Endothelial cell of umbilical vein (primary cell): Measurements from ENCODE around the gene ZNF729. TPM values are rescaled to one million over a fixed set of nuclear protein-coding genes. Genes with fewer than 3 reads are reported as not detected.

Experiments
- Bru-seq: library from RNA; stranded (reverse); fragments of 400-500 nt; gene quantifications from one replicate; lab custom pipeline; 2021; lab: Mats Ljungman, UMichigan
- BruChase-seq, 2 experiments: library from RNA; stranded (reverse); fragments of 400-500 nt; gene quantifications; one replicate each; lab custom pipeline; 2021; lab: Mats Ljungman, UMichigan
- BruUV-seq: library from RNA; stranded (reverse); fragments of 400-500 nt; replicated peaks from 2 replicates; lab custom pipeline; 2021; lab: Mats Ljungman, UMichigan
- CTCF ChIA-PET: fragments of 300-600, 350-600 bp; sonication (Branson Sonifier 250); formaldehyde crosslinking; loops from one replicate; lab custom pipeline; 2021; ENCODE audit warnings: antibody characterized with exemption, inconsistent platforms; lab: Charles Lee
- POLR2A ChIA-PET: fragments of 300-600, 350-600 bp; sonication (Branson Sonifier 250); formaldehyde crosslinking; loops from one replicate; lab custom pipeline; 2021; ENCODE audit warnings: antibody characterized with exemption, inconsistent platforms; lab: Charles Lee
- DNase-seq: peaks from one replicate; pipeline ENCODE4 v3.0.0-alpha.2; 2011; ENCODE audit warnings: low read depth, low spot score
- FAIRE-seq: peaks from 2 replicates; lab custom pipeline; 2011; peaks lifted over from hg19 to GRCh38; lab: Jason Lieb, UNC
- H2AFZ ChIP-seq: 2 replicates; pipeline ENCODE4 v1.6.0; 2012; ENCODE audit warnings: low read depth, low read length, control low read depth, inconsistent platforms
- H3K27ac ChIP-seq: 2 replicates; pipeline ENCODE4 v1.5.1; 2011; ENCODE audit warnings: low read depth, mild to moderate bottlenecking, control low read depth, low read length, moderate library complexity; ENCODE audit not compliant: insufficient read depth
- H3K27me3 ChIP-seq, 2 experiments: 2 replicates each; pipeline versions ENCODE4 v1.6.0 to v1.6.1; 2011; ENCODE audit warnings: low read length in 2 of 2, mixed read lengths in 1 of 2; ENCODE audit not compliant: control insufficient read depth in 2 of 2, insufficient read depth in 2 of 2
- H3K36me3 ChIP-seq, 2 experiments: 2 replicates in 1 of 2; 3 replicates in 1 of 2; pipeline ENCODE4 v1.5.1; 2011; ENCODE audit warnings: low read length in 2 of 2, mild to moderate bottlenecking in 1 of 2, moderate library complexity in 1 of 2; ENCODE audit not compliant: control insufficient read depth in 2 of 2, insufficient read depth in 2 of 2; ENCODE audit errors: extremely low read depth in 1 of 2
- H3K4me1 ChIP-seq: 3 replicates; pipeline ENCODE4 v1.5.1; 2011; ENCODE audit warnings: mild to moderate bottlenecking, low read length; ENCODE audit not compliant: control insufficient read depth, insufficient read depth; ENCODE audit errors: extremely low read depth
- H3K4me2 ChIP-seq: 2 replicates; pipeline ENCODE4 v1.6.1; 2011; ENCODE audit warnings: low read length, control low read depth, mixed read lengths; ENCODE audit not compliant: insufficient read depth
- H3K4me3 ChIP-seq, 3 experiments: fragments of 200-600 bp in 1 of 3; sonication (generic), shearing (Covaris generic) in 1 of 3; replicated peaks in 1 of 3; 2 replicates each; pipeline ENCODE4 v1.5.1; 2011 to 2016; ENCODE audit warnings: control low read depth in 3 of 3, low read length in 3 of 3, mild to moderate bottlenecking in 2 of 3, inconsistent platforms in 1 of 3, low read depth in 1 of 3, moderate library complexity in 1 of 3; ENCODE audit not compliant: insufficient read depth in 1 of 3
- H3K79me2 ChIP-seq: 2 replicates; pipeline ENCODE4 v1.6.0; 2012; ENCODE audit warnings: low read length, inconsistent platforms; ENCODE audit not compliant: control insufficient read depth, insufficient read depth
- H3K9ac ChIP-seq: replicated peaks from 2 replicates; pipeline ENCODE3; 2011; ENCODE audit warnings: low read length, control low read depth; ENCODE audit not compliant: insufficient read depth; ENCODE audit errors: extremely low read depth
- H3K9me1 ChIP-seq: replicated peaks from 3 replicates; pipeline ENCODE4 v1.6.0; 2011; ENCODE audit warnings: mild to moderate bottlenecking, low read length; ENCODE audit not compliant: control insufficient read depth, insufficient read depth; ENCODE audit errors: extremely low read depth
- H3K9me3 ChIP-seq: replicated peaks from 2 replicates; pipeline ENCODE4 v1.5.1; 2012; ENCODE audit warnings: low read length, inconsistent platforms; ENCODE audit not compliant: control insufficient read depth, insufficient read depth
- H4K20me1 ChIP-seq: replicated peaks from 2 replicates; pipeline ENCODE3; 2011; ENCODE audit warnings: mild to moderate bottlenecking, low read length; ENCODE audit not compliant: control insufficient read depth, insufficient read depth; ENCODE audit errors: extremely low read depth
- CTCF ChIP-seq, 2 donors: IDR thresholded peaks; 1 replicate in 1 of 2; 2 replicates in 1 of 2; pipeline ENCODE4 v1.5.1; 2011; ENCODE audit warnings: low read length in 2 of 2, mild to moderate bottlenecking in 2 of 2, moderate library complexity in 2 of 2, control low read depth in 1 of 2, inconsistent platforms in 1 of 2, low read depth in 1 of 2; ENCODE audit not compliant: insufficient read depth in 1 of 2; ENCODE audit errors: extremely low read depth in 1 of 2
- EZH2 ChIP-seq: IDR thresholded peaks from 2 replicates; pipeline ENCODE4 v1.6.1; 2012; ENCODE audit warnings: borderline replicate concordance, low read depth, mild to moderate bottlenecking, moderate library complexity, low read length, inconsistent platforms; ENCODE audit not compliant: severe bottlenecking
- FOS ChIP-seq: IDR thresholded peaks from 2 replicates; pipeline ENCODE4 v1.6.1; 2011; ENCODE audit warnings: mild to moderate bottlenecking, low read length, moderate library complexity, borderline replicate concordance; ENCODE audit not compliant: insufficient read depth
- GATA2 ChIP-seq: IDR thresholded peaks from 2 replicates; pipeline ENCODE4 v1.7.0; 2011; ENCODE audit warnings: low read depth, mild to moderate bottlenecking, moderate library complexity, mixed read lengths, low read length; ENCODE audit not compliant: insufficient read length, insufficient read depth
- JUN ChIP-seq: IDR thresholded peaks from 2 replicates; pipeline ENCODE4 v1.6.1; 2011; ENCODE audit warnings: borderline replicate concordance, low read depth; ENCODE audit not compliant: insufficient read length, insufficient read depth
- MYC ChIP-seq: IDR thresholded peaks from one replicate; pipeline ENCODE4 v1.6.1; 2011; ENCODE audit warnings: mild to moderate bottlenecking, low read depth, low read length
- POLR2A ChIP-seq: IDR thresholded peaks from 2 replicates; pipeline ENCODE4 v1.6.1; 2012; ENCODE audit warnings: low read depth, mild to moderate bottlenecking, control low read depth, low read length
- POLR2AphosphoS5 ChIP-seq: IDR thresholded peaks from 2 replicates; pipeline ENCODE4 v1.6.1; 2012; ENCODE audit warnings: low read depth, mild to moderate bottlenecking, control low read depth, low read length, moderate library complexity; ENCODE audit not compliant: insufficient read depth
- dilution Hi-C: fragments of 300-500 bp; cut with MboI; formaldehyde crosslinking; loops from one replicate; pipeline ENCODE4 v1.15.0; 2019; ENCODE audit warnings: low sequenced_read_pairs; ENCODE audit not compliant: extremely low pct_ligation_motif_present
- intact Hi-C: fragments of 100-400 bp; cut with micrococcal nuclease; formaldehyde crosslinking; loops from one replicate; pipeline ENCODE4 v1.10.0; 2022
- long read RNA-seq: library from polyadenylated mRNA; stranded (forward); transcript quantifications from one replicate; pipeline ENCODE4 v2.0.0, GENCODE V29; 2021
- polyA minus RNA-seq, 3 experiments: library from RNA; depleted of rRNA, polyadenylated mRNA; stranded (reverse); fragments of >200 nt; gene quantifications; 1 replicate in 1 of 3; 2 replicates in 2 of 3; pipeline ENCODE4 v1.2.3, GENCODE V29; 2011
- polyA plus RNA-seq, 4 experiments: library from polyadenylated mRNA; depleted of rRNA in 3 of 4; stranded (reverse) in 3 of 4; unstranded in 1 of 4; fragments of >200 nt; gene quantifications; 2 replicates each; pipeline versions ENCODE4 v1.2.1 to v1.2.3, GENCODE V29; 2011 to 2012; ENCODE audit warnings: missing spikeins in 1 of 4
- total RNA-seq: library from RNA; stranded (reverse); gene quantifications from 2 replicates; pipeline ENCODE4 v1.2.3, GENCODE V29; 2021
- TF ChIP-seq, protein P1 (sequence below): IDR thresholded peaks from 2 replicates; pipeline ENCODE4 v1.6.1; 2011; ENCODE audit not compliant: insufficient read depth, insufficient read length

Gene ZNF729
- total RNA-seq (not detected in 2 replicates), polyA plus RNA-seq (not detected in 2 replicates), polyA minus RNA-seq (not detected in 2 replicates), Bru-seq, nascent RNA (not detected), BruChase-seq, experiment 1, labeled RNA remaining after a 6-hour chase (not detected), BruChase-seq, experiment 2, labeled RNA remaining after a 2-hour chase (not detected)
- not detected in 2 replicates for polyA plus RNA-seq (2011; cell fraction: cytosol; rRNA removed)
- not detected in 2 replicates for polyA plus RNA-seq (2011; cell fraction: nucleus; rRNA removed)
- polyA plus RNA-seq (2012) = not detected in 2 replicates
- polyA minus RNA-seq (2011; cell fraction: cytosol; rRNA and poly(A)+ RNA removed) = not detected
- polyA minus RNA-seq (2011; cell fraction: nucleus; rRNA and poly(A)+ RNA removed) = not detected in 2 replicates
- long read RNA-seq = 0 reads

DNA sequence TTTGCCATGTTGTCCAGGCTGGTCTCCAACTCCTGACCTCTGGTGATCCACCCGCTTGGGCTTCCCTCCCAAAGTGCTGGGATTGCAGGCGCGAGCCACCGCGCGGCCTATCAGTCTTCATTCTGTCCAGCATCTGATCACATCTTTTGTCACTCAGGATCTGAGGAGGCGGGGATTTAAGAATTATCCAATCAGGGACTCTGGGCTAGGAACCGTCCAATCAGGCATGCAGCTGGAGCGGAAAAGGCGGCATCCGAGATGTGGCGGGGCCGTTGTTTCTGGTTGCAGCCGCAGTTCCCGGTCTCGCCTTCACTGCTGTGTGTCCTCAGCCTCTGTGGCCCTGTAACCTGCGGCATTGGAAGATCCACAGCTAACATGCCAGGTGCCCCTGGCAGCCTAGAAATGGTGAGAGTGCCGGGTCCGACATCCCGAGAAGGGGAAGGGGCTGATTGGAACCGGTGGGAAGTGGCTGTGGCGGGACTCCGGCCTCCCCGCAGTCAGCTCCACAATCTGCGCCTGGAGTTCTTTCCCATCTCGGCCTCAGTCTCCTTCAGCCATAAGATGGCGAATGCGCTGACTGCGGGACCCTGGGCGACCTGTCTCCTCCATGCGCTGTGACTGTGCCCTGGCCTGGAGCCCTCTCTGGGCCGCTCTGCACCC is at the start of gene ZNF729:
ZNF729 (plus strand) TSS at position 291 of the 660 bp plus-strand sequence; CDS start at position 376, 85 bp downstream.
- Histone ChIP-seq H3K27ac (no peak within 1 kb of the TSS), H3K4me2 (no peak within 1 kb of the TSS), H3K4me1 (no peaks in the 10 kb centered on the region), H3K9me3 (no peaks in the 10 kb centered on the region), H3K27me3 (no peaks in the 10 kb centered on the region), H3K36me3 (no peaks in the 10 kb centered on the region), H3K4me3 (no peak within 1 kb of the TSS), H3K79me2 (no peaks in the 10 kb centered on the region), H4K20me1 (no peaks in the 10 kb centered on the region), H3K9ac (no peak within 1 kb of the TSS), H2AFZ (no peak within 1 kb of the TSS), H3K9me1 (no peaks in the 10 kb centered on the region)
- dilution Hi-C loops = no loop called here
- TF ChIP-seq FOS = no peak
- BruUV-seq = no TSS peak
- no peak for DNase-seq
- POLR2A ChIA-PET = no interaction called here
- CTCF ChIA-PET = no interaction called here
- intact Hi-C loops = no loop called here
- FAIRE-seq = no peak

DNA sequence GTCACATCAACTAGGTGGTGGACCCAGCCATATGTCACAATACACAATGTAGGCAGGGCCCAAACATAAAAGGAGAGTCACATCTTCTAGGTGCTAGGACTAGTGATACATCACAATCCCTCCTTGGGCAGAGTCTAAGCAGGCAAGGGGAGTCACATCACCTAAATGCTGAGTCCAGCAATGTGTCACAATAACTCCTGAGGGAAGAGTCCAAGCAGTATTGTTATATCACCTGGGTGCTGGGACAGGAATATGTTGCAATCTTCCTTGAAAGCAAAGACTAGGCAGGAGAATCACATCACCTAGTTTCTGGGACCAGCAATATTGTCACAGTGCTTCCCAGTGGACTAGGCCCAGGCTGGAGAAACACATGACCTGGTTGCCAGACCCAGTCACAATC is 29.4 kb upstream of the ZNF729 start:
- Histone ChIP-seq H3K36me3 (no peaks in the 10 kb centered on the region), H3K4me1 (no peaks in the 10 kb centered on the region), H3K9ac (no peak overlapping the region), H3K9me1 (no peaks in the 10 kb centered on the region), H3K27me3 (no peaks in the 10 kb centered on the region), H3K4me2 (no peak overlapping the region), H3K4me3 (no peak overlapping the region), H4K20me1 (no peaks in the 10 kb centered on the region), H3K27ac (no peak overlapping the region), H3K79me2 (no peaks in the 10 kb centered on the region), H3K9me3 (peaks cover 14% of the 10 kb centered on the region), H2AFZ (no peak overlapping the region)
- no TSS peak for BruUV-seq
- dilution Hi-C loops = no loop called here
- TF ChIP-seq MYC = no peak
- TF ChIP-seq, protein P1, sequence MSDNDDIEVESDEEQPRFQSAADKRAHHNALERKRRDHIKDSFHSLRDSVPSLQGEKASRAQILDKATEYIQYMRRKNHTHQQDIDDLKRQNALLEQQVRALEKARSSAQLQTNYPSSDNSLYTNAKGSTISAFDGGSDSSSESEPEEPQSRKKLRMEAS = no peak
- TF ChIP-seq POLR2A = no peak
- TF ChIP-seq CTCF (IDR thresholded peaks at IDR 0.05; ENCODE audit: extremely low read depth in 1 of 2, insufficient read depth in 1 of 2, low read depth in 1 of 2, low read length in 2 of 2) = no peak
- no peak for TF ChIP-seq EZH2
- TF ChIP-seq GATA2 = no peak
- TF ChIP-seq JUN = no peak
- TF ChIP-seq POLR2AphosphoS5 = no peak
- no peak for TF ChIP-seq FOS
- ChIA-PET POLR2A (no interaction called here), CTCF (no interaction called here)
- intact Hi-C loops = no loop called here
- DNase-seq = no peak
- FAIRE-seq = no peak
